AG09309 (cell line): Measurements from ENCODE around the gene LY86.
A peak's percentile ranks its signal among the peaks of the same experiment; 100 is the strongest.

Experiments
- DNase-seq: peaks from one replicate; pipeline ENCODE4 v3.0.0-alpha.2; 2010; ENCODE audit warnings: low read depth
- H3K4me3 ChIP-seq: 2 replicates; pipeline ENCODE4 v1.5.1; 2011; ENCODE audit warnings: mild to moderate bottlenecking, low read depth, low read length, moderate library complexity; ENCODE audit not compliant: control insufficient read depth
- CTCF ChIP-seq: IDR thresholded peaks from 2 replicates; pipeline ENCODE4 v1.5.1; 2011; ENCODE audit warnings: mild to moderate bottlenecking, low read depth, low read length, inconsistent platforms; ENCODE audit not compliant: insufficient read depth, control insufficient read depth; ENCODE audit errors: missing control alignments

Gene LY86

DNA sequence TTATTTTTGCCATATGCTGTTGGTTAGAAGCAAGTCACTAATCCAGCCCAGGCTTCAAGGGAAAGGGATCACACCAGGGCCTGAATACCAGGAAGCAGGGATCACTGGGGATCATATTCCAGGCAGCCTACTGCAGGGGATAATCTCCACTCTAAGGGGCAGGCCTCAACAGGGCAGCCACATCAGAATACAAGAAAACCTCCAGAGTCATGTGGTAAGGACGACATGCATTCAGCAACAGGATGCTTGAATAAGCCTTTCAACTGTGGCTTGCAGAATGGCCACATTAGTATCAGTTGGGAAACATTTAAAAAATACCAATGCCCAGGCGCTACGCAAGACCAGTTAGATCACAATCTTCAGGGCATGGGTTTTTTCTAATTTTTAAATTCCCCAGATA lies 109.1 kb downstream of the LY86 start:
- no peak for TF ChIP-seq CTCF
- no peak for DNase-seq
- no peak overlapping the region for H3K4me3 ChIP-seq

GRCh38 chr6:6699741-6700367 lies 111.3 kb downstream of the LY86 start:
- H3K4me3 ChIP-seq: no peak overlapping the region
- TF ChIP-seq CTCF: no peak
- DNase-seq: peak; percentile 84

DNA sequence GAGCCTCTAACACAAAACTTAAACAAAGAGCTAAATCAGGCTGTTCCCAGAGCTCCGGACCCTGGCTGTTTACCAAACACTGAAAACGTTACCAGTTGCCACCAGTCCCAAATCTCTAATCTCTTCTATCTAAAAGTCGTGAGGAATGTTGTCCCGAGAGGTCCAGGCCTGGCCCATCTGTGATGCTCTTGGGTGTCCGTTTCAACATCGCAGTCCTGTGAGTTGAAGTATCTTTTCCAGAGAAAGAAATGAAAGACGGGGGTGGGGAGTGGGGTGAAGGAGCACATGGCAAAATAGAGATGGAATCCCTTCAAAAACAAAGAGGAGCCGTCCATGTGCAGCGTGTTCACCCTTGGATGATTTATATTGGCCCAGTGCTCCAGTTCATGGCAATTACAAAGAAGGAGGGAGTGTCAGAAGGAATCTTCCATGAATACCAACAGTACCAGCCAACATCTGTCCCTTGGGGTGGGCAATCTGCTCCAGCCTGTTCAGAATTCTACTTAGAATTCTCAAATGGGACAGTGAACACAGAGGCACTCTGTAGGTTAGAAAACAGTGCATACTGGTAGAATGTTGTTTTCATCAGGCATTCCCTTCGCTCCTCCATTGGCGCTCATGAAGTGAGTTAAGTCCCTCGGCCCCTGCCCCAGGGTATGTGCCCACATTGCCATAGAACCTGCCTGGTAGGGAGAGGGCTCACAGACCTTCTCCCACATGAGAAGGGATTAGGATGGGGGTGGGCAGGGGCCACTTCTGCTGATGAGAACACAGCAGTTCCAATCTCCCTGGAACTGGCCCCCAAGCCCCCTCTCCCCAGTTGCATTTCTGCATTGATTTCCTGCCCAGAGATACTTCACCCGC lies 112.1 kb downstream of the LY86 start:
- DNase-seq: no peak
- no peak for TF ChIP-seq CTCF
- no peak overlapping the region for H3K4me3 ChIP-seq

GRCh38 chr6:6701864-6702263 lies 113.3 kb downstream of the LY86 start:
- no peak for DNase-seq
- H3K4me3 ChIP-seq: no peak overlapping the region
- TF ChIP-seq CTCF: no peak

- H3K4me3 ChIP-seq: no peak overlapping the region
- DNase-seq: no peak
- no peak for TF ChIP-seq CTCF
These were observed 115.2 kb downstream of the LY86 start for GRCh38 chr6:6703699-6704098.
